ENCODE results near the gene ABCD1. TPM values are rescaled to one million over a fixed set of nuclear protein-coding genes. Genes with fewer than 3 reads are reported as not detected.

Gene ABCD1
- total RNA-seq, 1 donor from 2014 or later, result 6.6 TPM

- Mint-ChIP-seq H3K4me3 (no peak overlapping the region), H3K27me3 (ENCODE audit: low read depth) (no peaks in the 10 kb centered on the region), H3K9me3 (peaks cover 16% of the 10 kb centered on the region), H3K27ac (ENCODE audit: unreplicated experiment) (no peak overlapping the region), H3K36me3 (ENCODE audit: low read depth) (peaks cover 18% of the 10 kb centered on the region), H3K4me1 (peaks cover 17% of the 10 kb centered on the region)
- no peak for DNase-seq (ENCODE audit: low read depth, low spot score)
- TF ChIP-seq CTCF (conservative IDR thresholded peaks at IDR 0.05), result no peak
Measured at GRCh38 chrX:153731117-153731844, 6.6 kb downstream of the ABCD1 start.

- DNase-seq (ENCODE audit: low read depth, low spot score), result no peak
- no peak for TF ChIP-seq CTCF (conservative IDR thresholded peaks at IDR 0.05)
- peaks cover 18% of the 10 kb centered on the region for H3K36me3 Mint-ChIP-seq (ENCODE audit: low read depth)
- no peak overlapping the region for H3K27ac Mint-ChIP-seq (ENCODE audit: unreplicated experiment)
- no peak overlapping the region for H3K4me3 Mint-ChIP-seq
- H3K9me3 Mint-ChIP-seq, result peaks cover 16% of the 10 kb centered on the region
- H3K4me1 Mint-ChIP-seq, result peaks cover 16% of the 10 kb centered on the region
- H3K27me3 Mint-ChIP-seq (ENCODE audit: low read depth), result no peaks in the 10 kb centered on the region
Measured at GRCh38 chrX:153731845-153732215, 7.2 kb downstream of the ABCD1 start.

GRCh38 chrX:153732401-153732800, 7.7 kb downstream of the ABCD1 start:
- TF ChIP-seq CTCF (conservative IDR thresholded peaks at IDR 0.05), result no peak
- Mint-ChIP-seq H3K9me3 (peaks cover 16% of the 10 kb centered on the region), H3K4me3 (no peak overlapping the region), H3K4me1 (peaks cover 11% of the 10 kb centered on the region), H3K36me3 (ENCODE audit: low read depth) (peaks cover 18% of the 10 kb centered on the region), H3K27ac (ENCODE audit: unreplicated experiment) (no peak overlapping the region), H3K27me3 (ENCODE audit: low read depth) (no peaks in the 10 kb centered on the region)
- no peak for DNase-seq (ENCODE audit: low read depth, low spot score)

DNA sequence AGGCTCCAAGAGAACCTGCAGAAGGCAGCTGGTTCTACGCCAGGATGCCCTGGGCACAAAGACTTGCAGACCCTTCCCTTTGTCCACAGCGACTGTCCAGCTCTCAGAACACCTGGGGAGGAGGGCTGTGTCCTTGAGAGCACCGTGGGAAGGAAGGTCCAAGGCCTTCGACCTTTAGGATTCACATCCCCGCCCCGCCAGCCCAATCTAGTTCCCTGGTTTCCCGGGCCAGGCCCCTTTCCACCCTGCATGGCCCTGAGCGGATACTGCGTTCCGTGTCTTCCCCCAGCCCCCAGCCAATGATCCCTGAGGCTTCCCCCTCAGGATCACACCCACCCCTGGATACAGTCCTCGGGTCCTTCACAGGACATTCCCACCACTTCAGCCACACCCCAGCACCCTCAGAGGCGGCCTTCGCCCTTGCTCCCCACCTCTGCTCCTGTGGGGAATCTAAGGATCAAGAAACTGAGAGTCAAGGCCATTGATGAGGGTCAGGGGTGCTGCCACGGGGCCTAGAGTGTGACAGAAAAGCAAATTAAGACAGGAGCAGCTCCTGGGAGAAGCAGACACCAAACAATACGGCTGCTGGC, 9.1 kb downstream of the ABCD1 start:
- peaks cover 18% of the 10 kb centered on the region for H3K36me3 Mint-ChIP-seq (ENCODE audit: low read depth)
- H3K27ac Mint-ChIP-seq (ENCODE audit: unreplicated experiment), result no peak overlapping the region
- no peak for DNase-seq (ENCODE audit: low read depth, low spot score)
- no peak overlapping the region for H3K4me3 Mint-ChIP-seq
- no peaks in the 10 kb centered on the region for H3K27me3 Mint-ChIP-seq (ENCODE audit: low read depth)
- peaks cover 16% of the 10 kb centered on the region for H3K9me3 Mint-ChIP-seq
- H3K4me1 Mint-ChIP-seq, result peaks cover 4% of the 10 kb centered on the region
- TF ChIP-seq CTCF (conservative IDR thresholded peaks at IDR 0.05), result no peak

DNA sequence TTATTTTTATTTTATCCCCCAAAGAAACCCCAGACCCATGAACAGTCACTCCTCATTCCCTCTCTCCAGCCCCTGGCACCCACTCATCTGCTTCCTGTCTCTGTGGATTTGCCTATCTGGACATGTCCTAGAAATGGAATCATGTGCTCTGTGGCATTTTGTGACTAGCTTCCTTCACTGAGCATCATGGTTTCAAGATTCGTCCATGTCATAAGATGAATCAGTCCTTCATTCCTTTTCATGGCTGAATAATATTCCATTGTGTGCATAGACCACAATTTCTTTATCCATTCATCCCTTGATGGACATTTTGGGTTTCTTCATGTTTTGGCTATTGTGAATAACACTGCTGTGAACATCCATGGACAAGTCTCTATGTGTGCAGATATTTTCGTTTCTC, 10.2 kb downstream of the ABCD1 start:
- Mint-ChIP-seq H3K4me1 (peaks cover 4% of the 10 kb centered on the region), H3K27me3 (ENCODE audit: low read depth) (no peaks in the 10 kb centered on the region), H3K36me3 (ENCODE audit: low read depth) (peaks cover 18% of the 10 kb centered on the region), H3K4me3 (no peak overlapping the region), H3K27ac (ENCODE audit: unreplicated experiment) (no peak overlapping the region), H3K9me3 (peaks cover 16% of the 10 kb centered on the region)
- no peak for TF ChIP-seq CTCF (conservative IDR thresholded peaks at IDR 0.05)
- no peak for DNase-seq (ENCODE audit: low read depth, low spot score)

Data from neural crest cell (in vitro differentiated cells).